Endothelial cell of umbilical vein (primary cell): Measurements from ENCODE around the gene C11orf58. TPM values are rescaled to one million over a fixed set of nuclear protein-coding genes. Genes with fewer than 3 reads are reported as not detected.
A peak's percentile ranks its signal among the peaks of the same experiment; 100 is the strongest.

Source experiments
- BruUV-seq: library from RNA; stranded (reverse); fragments of 400-500 nt; replicated peaks from 2 replicates; lab custom pipeline; 2021; lab: Mats Ljungman, UMichigan
- CTCF ChIA-PET: fragments of 300-600, 350-600 bp; sonication (Branson Sonifier 250); formaldehyde crosslinking; loops from one replicate; lab custom pipeline; 2021; ENCODE audit warnings: antibody characterized with exemption, inconsistent platforms; lab: Charles Lee
- POLR2A ChIA-PET: fragments of 300-600, 350-600 bp; sonication (Branson Sonifier 250); formaldehyde crosslinking; loops from one replicate; lab custom pipeline; 2021; ENCODE audit warnings: antibody characterized with exemption, inconsistent platforms; lab: Charles Lee
- DNase-seq: peaks from one replicate; pipeline ENCODE4 v3.0.0-alpha.2; 2011; ENCODE audit warnings: low read depth, low spot score
- FAIRE-seq: peaks from 2 replicates; lab custom pipeline; 2011; peaks lifted over from hg19 to GRCh38; lab: Jason Lieb, UNC
- H2AFZ ChIP-seq: 2 replicates; pipeline ENCODE4 v1.6.0; 2012; ENCODE audit warnings: low read depth, low read length, control low read depth, inconsistent platforms
- H3K27ac ChIP-seq: 2 replicates; pipeline ENCODE4 v1.5.1; 2011; ENCODE audit warnings: low read depth, mild to moderate bottlenecking, control low read depth, low read length, moderate library complexity; ENCODE audit not compliant: insufficient read depth
- H3K27me3 ChIP-seq, 2 experiments: 2 replicates each; pipeline versions ENCODE4 v1.6.0 to v1.6.1; 2011; ENCODE audit warnings: low read length in 2 of 2, mixed read lengths in 1 of 2; ENCODE audit not compliant: control insufficient read depth in 2 of 2, insufficient read depth in 2 of 2
- H3K36me3 ChIP-seq, 2 experiments: 2 replicates in 1 of 2; 3 replicates in 1 of 2; pipeline ENCODE4 v1.5.1; 2011; ENCODE audit warnings: low read length in 2 of 2, mild to moderate bottlenecking in 1 of 2, moderate library complexity in 1 of 2; ENCODE audit not compliant: control insufficient read depth in 2 of 2, insufficient read depth in 2 of 2; ENCODE audit errors: extremely low read depth in 1 of 2
- H3K4me1 ChIP-seq: 3 replicates; pipeline ENCODE4 v1.5.1; 2011; ENCODE audit warnings: mild to moderate bottlenecking, low read length; ENCODE audit not compliant: control insufficient read depth, insufficient read depth; ENCODE audit errors: extremely low read depth
- H3K4me2 ChIP-seq: 2 replicates; pipeline ENCODE4 v1.6.1; 2011; ENCODE audit warnings: low read length, control low read depth, mixed read lengths; ENCODE audit not compliant: insufficient read depth
- H3K4me3 ChIP-seq, 3 experiments: fragments of 200-600 bp in 1 of 3; sonication (generic), shearing (Covaris generic) in 1 of 3; replicated peaks in 1 of 3; 2 replicates each; pipeline ENCODE4 v1.5.1; 2011 to 2016; ENCODE audit warnings: control low read depth in 3 of 3, low read length in 3 of 3, mild to moderate bottlenecking in 2 of 3, inconsistent platforms in 1 of 3, low read depth in 1 of 3, moderate library complexity in 1 of 3; ENCODE audit not compliant: insufficient read depth in 1 of 3
- H3K79me2 ChIP-seq: 2 replicates; pipeline ENCODE4 v1.6.0; 2012; ENCODE audit warnings: low read length, inconsistent platforms; ENCODE audit not compliant: control insufficient read depth, insufficient read depth
- H3K9ac ChIP-seq: replicated peaks from 2 replicates; pipeline ENCODE3; 2011; ENCODE audit warnings: low read length, control low read depth; ENCODE audit not compliant: insufficient read depth; ENCODE audit errors: extremely low read depth
- H3K9me1 ChIP-seq: replicated peaks from 3 replicates; pipeline ENCODE4 v1.6.0; 2011; ENCODE audit warnings: mild to moderate bottlenecking, low read length; ENCODE audit not compliant: control insufficient read depth, insufficient read depth; ENCODE audit errors: extremely low read depth
- H3K9me3 ChIP-seq: replicated peaks from 2 replicates; pipeline ENCODE4 v1.5.1; 2012; ENCODE audit warnings: low read length, inconsistent platforms; ENCODE audit not compliant: control insufficient read depth, insufficient read depth
- H4K20me1 ChIP-seq: replicated peaks from 2 replicates; pipeline ENCODE3; 2011; ENCODE audit warnings: mild to moderate bottlenecking, low read length; ENCODE audit not compliant: control insufficient read depth, insufficient read depth; ENCODE audit errors: extremely low read depth
- CTCF ChIP-seq, 2 donors: IDR thresholded peaks; 1 replicate in 1 of 2; 2 replicates in 1 of 2; pipeline ENCODE4 v1.5.1; 2011; ENCODE audit warnings: low read length in 2 of 2, mild to moderate bottlenecking in 2 of 2, moderate library complexity in 2 of 2, control low read depth in 1 of 2, inconsistent platforms in 1 of 2, low read depth in 1 of 2; ENCODE audit not compliant: insufficient read depth in 1 of 2; ENCODE audit errors: extremely low read depth in 1 of 2
- EZH2 ChIP-seq: IDR thresholded peaks from 2 replicates; pipeline ENCODE4 v1.6.1; 2012; ENCODE audit warnings: borderline replicate concordance, low read depth, mild to moderate bottlenecking, moderate library complexity, low read length, inconsistent platforms; ENCODE audit not compliant: severe bottlenecking
- FOS ChIP-seq: IDR thresholded peaks from 2 replicates; pipeline ENCODE4 v1.6.1; 2011; ENCODE audit warnings: mild to moderate bottlenecking, low read length, moderate library complexity, borderline replicate concordance; ENCODE audit not compliant: insufficient read depth
- GATA2 ChIP-seq: IDR thresholded peaks from 2 replicates; pipeline ENCODE4 v1.7.0; 2011; ENCODE audit warnings: low read depth, mild to moderate bottlenecking, moderate library complexity, mixed read lengths, low read length; ENCODE audit not compliant: insufficient read length, insufficient read depth
- JUN ChIP-seq: IDR thresholded peaks from 2 replicates; pipeline ENCODE4 v1.6.1; 2011; ENCODE audit warnings: borderline replicate concordance, low read depth; ENCODE audit not compliant: insufficient read length, insufficient read depth
- MAX ChIP-seq: IDR thresholded peaks from 2 replicates; pipeline ENCODE4 v1.6.1; 2011; ENCODE audit not compliant: insufficient read depth, insufficient read length
- MYC ChIP-seq: IDR thresholded peaks from one replicate; pipeline ENCODE4 v1.6.1; 2011; ENCODE audit warnings: mild to moderate bottlenecking, low read depth, low read length
- POLR2AphosphoS5 ChIP-seq: IDR thresholded peaks from 2 replicates; pipeline ENCODE4 v1.6.1; 2012; ENCODE audit warnings: low read depth, mild to moderate bottlenecking, control low read depth, low read length, moderate library complexity; ENCODE audit not compliant: insufficient read depth
- dilution Hi-C: fragments of 300-500 bp; cut with MboI; formaldehyde crosslinking; loops from one replicate; pipeline ENCODE4 v1.15.0; 2019; ENCODE audit warnings: low sequenced_read_pairs; ENCODE audit not compliant: extremely low pct_ligation_motif_present
- intact Hi-C: fragments of 100-400 bp; cut with micrococcal nuclease; formaldehyde crosslinking; loops from one replicate; pipeline ENCODE4 v1.10.0; 2022
- polyA plus RNA-seq, 4 experiments: library from polyadenylated mRNA; depleted of rRNA in 3 of 4; stranded (reverse) in 3 of 4; unstranded in 1 of 4; fragments of >200 nt; gene quantifications; 2 replicates each; pipeline versions ENCODE4 v1.2.1 to v1.2.3, GENCODE V29; 2011 to 2012; ENCODE audit warnings: missing spikeins in 1 of 4
- total RNA-seq: library from RNA; stranded (reverse); gene quantifications from 2 replicates; pipeline ENCODE4 v1.2.3, GENCODE V29; 2021

The C11orf58 gene
- total and polyA plus RNA-seq, 2 donors (not counting 3 experiments of a cell fraction or from before 2014, with no cell fraction given), result 88.4 to 150 TPM

- FAIRE-seq (no peak), DNase-seq (no peak)
- Histone ChIP-seq H4K20me1 (peaks cover 9% of the 10 kb centered on the region), H3K4me2 (peak overlapping the region; percentile 15), H3K27ac (no peak overlapping the region), H3K4me1 (peaks cover 18% of the 10 kb centered on the region), H3K79me2 (peaks cover 69% of the 10 kb centered on the region), H3K9me3 (no peaks in the 10 kb centered on the region), H3K9me1 (no peaks in the 10 kb centered on the region), H2AFZ (no peak overlapping the region), H3K27me3 (no peaks in the 10 kb centered on the region), H3K36me3 (peaks cover 2 to 14% of the 10 kb centered on the region in 2 experiments), H3K9ac (no peak overlapping the region), H3K4me3 (no peak overlapping the region)
- intact Hi-C loops (no loop called here), dilution Hi-C loops (no loop called here)
- CTCF ChIA-PET, result interaction anchor here (1.7 kb wide), 1 partner anchor 43 kb away, joined by 5 read pairs; no protein-coding TSS in a partner anchor
- TF ChIP-seq GATA2 (no peak), CTCF (IDR thresholded peaks at IDR 0.05; ENCODE audit: extremely low read depth in 1 of 2, insufficient read depth in 1 of 2, low read depth in 1 of 2, low read length in 2 of 2) (no peak), MAX (no peak), JUN (no peak), EZH2 (no peak), MYC (no peak), FOS (no peak), POLR2AphosphoS5 (no peak)
- BruUV-seq, result no TSS peak
- POLR2A ChIA-PET, result interaction anchor here (0.8 kb wide), 1 partner anchor 648 kb away, joined by 5 read pairs; no protein-coding TSS in a partner anchor
These were observed 3.0 kb downstream of the C11orf58 start for GRCh38 chr11:16741473-16741872.
